ENCODE measurements around the gene CDK14.

GRCh38 chr7:90910136-90910535 lies 314.0 kb downstream of the CDK14 start:
- TF ChIP-seq NRF1 (IDR thresholded peaks at IDR 0.05; ENCODE audit: low read depth, low read length), result no peak
- TF ChIP-seq, protein P1, sequence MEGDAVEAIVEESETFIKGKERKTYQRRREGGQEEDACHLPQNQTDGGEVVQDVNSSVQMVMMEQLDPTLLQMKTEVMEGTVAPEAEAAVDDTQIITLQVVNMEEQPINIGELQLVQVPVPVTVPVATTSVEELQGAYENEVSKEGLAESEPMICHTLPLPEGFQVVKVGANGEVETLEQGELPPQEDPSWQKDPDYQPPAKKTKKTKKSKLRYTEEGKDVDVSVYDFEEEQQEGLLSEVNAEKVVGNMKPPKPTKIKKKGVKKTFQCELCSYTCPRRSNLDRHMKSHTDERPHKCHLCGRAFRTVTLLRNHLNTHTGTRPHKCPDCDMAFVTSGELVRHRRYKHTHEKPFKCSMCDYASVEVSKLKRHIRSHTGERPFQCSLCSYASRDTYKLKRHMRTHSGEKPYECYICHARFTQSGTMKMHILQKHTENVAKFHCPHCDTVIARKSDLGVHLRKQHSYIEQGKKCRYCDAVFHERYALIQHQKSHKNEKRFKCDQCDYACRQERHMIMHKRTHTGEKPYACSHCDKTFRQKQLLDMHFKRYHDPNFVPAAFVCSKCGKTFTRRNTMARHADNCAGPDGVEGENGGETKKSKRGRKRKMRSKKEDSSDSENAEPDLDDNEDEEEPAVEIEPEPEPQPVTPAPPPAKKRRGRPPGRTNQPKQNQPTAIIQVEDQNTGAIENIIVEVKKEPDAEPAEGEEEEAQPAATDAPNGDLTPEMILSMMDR (IDR thresholded peaks at IDR 0.05; ENCODE audit: control extremely low read depth in 1 of 3, insufficient read depth in 1 of 3, low read depth in 1 of 3, low read length in 3 of 3), result no peak
- no peak for TF ChIP-seq CTBP2 (IDR thresholded peaks at IDR 0.05; ENCODE audit: borderline replicate concordance, insufficient read depth, insufficient read length, low read length)
- no peak for TF ChIP-seq SIN3A (conservative IDR thresholded peaks at IDR 0.05 in 1 of 2, IDR thresholded peaks at IDR 0.05 in 1 of 2; ENCODE audit: low read depth in 1 of 2, low read length in 2 of 2)
- no peak for TF ChIP-seq EZH2 (IDR thresholded peaks at IDR 0.05; ENCODE audit: low read depth, low read length, severe bottlenecking)
